CD1c-positive myeloid dendritic cell (primary cell): ENCODE data around the gene EYA2.

ENCODE experiments used
- DNase-seq: peaks from one replicate; pipeline ENCODE4 v3.0.0-alpha.2; 2016; ENCODE audit errors: extremely low spot score

The EYA2 gene

GRCh38 chr20:47033665-47034064 lies 139.0 kb downstream of the EYA2 start:
- DNase-seq, result no peak

- DNase-seq, result no peak
Observed at GRCh38 chr20:47035026-47035590, 140.5 kb downstream of the EYA2 start.

GRCh38 chr20:47036091-47036870 lies 141.6 kb downstream of the EYA2 start:
- no peak for DNase-seq

GRCh38 chr20:47038566-47039560 lies 144.2 kb downstream of the EYA2 start:
- peak; percentile 21 for DNase-seq

GRCh38 chr20:47040506-47041125 lies 146.0 kb downstream of the EYA2 start:
- no peak for DNase-seq

- no peak for DNase-seq
Observed at GRCh38 chr20:47041396-47041899, 146.8 kb downstream of the EYA2 start.

- DNase-seq, result no peak
Observed at GRCh38 chr20:47042464-47042863, 147.8 kb downstream of the EYA2 start.

GRCh38 chr20:47043086-47043485 lies 148.4 kb downstream of the EYA2 start:
- no peak for DNase-seq

- DNase-seq, result no peak
Observed at GRCh38 chr20:47044938-47045337, 150.3 kb downstream of the EYA2 start.

- no peak for DNase-seq
Observed at GRCh38 chr20:47048054-47048453, 153.4 kb downstream of the EYA2 start.

- DNase-seq, result no peak
Observed at GRCh38 chr20:47049771-47050170, 155.1 kb downstream of the EYA2 start.

GRCh38 chr20:47050996-47051395 lies 156.4 kb downstream of the EYA2 start:
- no peak for DNase-seq

GRCh38 chr20:47051936-47052526 lies 157.4 kb downstream of the EYA2 start:
- DNase-seq, result no peak

- DNase-seq, result no peak
Observed at GRCh38 chr20:47054506-47054905, 159.9 kb downstream of the EYA2 start.

GRCh38 chr20:47054945-47055344 lies 160.3 kb downstream of the EYA2 start:
- DNase-seq, result no peak

GRCh38 chr20:47055699-47056369 lies 161.2 kb downstream of the EYA2 start:
- DNase-seq, result no peak

- no peak for DNase-seq
Observed at GRCh38 chr20:47057661-47058060, 163.0 kb downstream of the EYA2 start.

GRCh38 chr20:47058236-47058635 lies 163.6 kb downstream of the EYA2 start:
- DNase-seq, result no peak

GRCh38 chr20:47059536-47059935 lies 164.9 kb downstream of the EYA2 start:
- no peak for DNase-seq

- peak; percentile 58 for DNase-seq
Observed at GRCh38 chr20:47061549-47061948, 166.9 kb downstream of the EYA2 start.
